Peyer's patch (tissue), 4 donors: ENCODE data around the gene CDX1.

ENCODE experiments used
- CTCF ChIP-seq, 6 experiments: fragments of 450-650 bp in 4 of 6; fragments of 200-600 bp in 2 of 6; sonication (generic) in 1 of 6; IDR thresholded peaks; one replicate each; pipeline ENCODE4 v1.5.1; 2017 to 2019; ENCODE audit warnings: antibody characterized with exemption in 6 of 6, mild to moderate bottlenecking in 3 of 6, moderate library complexity in 1 of 6
- POLR2A ChIP-seq, 2 donors: fragments of 450-650 bp; IDR thresholded peaks; one replicate each; pipeline ENCODE4 v1.5.1; 2017; ENCODE audit warnings: antibody characterized with exemption in 2 of 2, mild to moderate bottlenecking in 2 of 2, moderate library complexity in 2 of 2

GRCh38 chr5:150158170-150158949 is 8.2 kb upstream of the CDX1 start:
- TF ChIP-seq CTCF (IDR thresholded peaks at IDR 0.05) (no peak), POLR2A (IDR thresholded peaks at IDR 0.05) (no peak)
